Mesenteric fat pad (tissue), 1 donor: ENCODE results near the gene SS18. TPM values are rescaled to one million over a fixed set of nuclear protein-coding genes. Genes with fewer than 3 reads are reported as not detected.

Experiments
- DNase-seq: peaks from one replicate; pipeline ENCODE4 v3.0.0-alpha.2; 2020; ENCODE audit warnings: low spot score
- total RNA-seq: library from RNA; stranded (reverse); fragmentation: NEBNext Ultra II Directional; extraction: Animal tissue kit (Norgen Biotek cat#: 25700); gene quantifications from one replicate; pipeline ENCODE4 v1.2.1, GENCODE V29; 2021
- donor health status: DM: yes; HTN: yes; CAD: no.

SS18 gene
- total RNA-seq, 1 donor from 2014 or later: 69.9 TPM

GRCh38 chr18:26073758-26074157 lies 16.7 kb downstream of the SS18 start:
- DNase-seq: no peak

DNA sequence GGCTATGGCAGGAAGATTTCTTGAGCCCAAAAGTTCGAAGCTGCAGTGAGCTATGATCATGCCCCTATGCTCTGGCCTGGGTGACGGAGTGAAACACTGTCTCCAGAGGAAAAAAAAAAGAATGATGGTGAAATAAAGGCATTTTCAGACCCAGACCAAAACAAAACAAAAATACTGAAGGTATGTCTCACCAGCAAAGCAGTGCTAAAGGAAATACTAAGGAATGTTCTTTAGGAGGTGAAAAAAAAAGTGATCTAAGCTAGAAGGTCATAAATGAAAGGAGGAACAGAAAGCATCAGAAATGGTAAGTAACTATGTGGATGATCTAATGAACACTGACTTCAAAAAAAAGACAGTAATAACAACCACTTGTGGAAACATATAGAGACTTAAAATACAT lies 18.7 kb downstream of the SS18 start:
- no peak for DNase-seq

GRCh38 chr18:26071020-26071419 lies 19.4 kb downstream of the SS18 start:
- no peak for DNase-seq

DNA sequence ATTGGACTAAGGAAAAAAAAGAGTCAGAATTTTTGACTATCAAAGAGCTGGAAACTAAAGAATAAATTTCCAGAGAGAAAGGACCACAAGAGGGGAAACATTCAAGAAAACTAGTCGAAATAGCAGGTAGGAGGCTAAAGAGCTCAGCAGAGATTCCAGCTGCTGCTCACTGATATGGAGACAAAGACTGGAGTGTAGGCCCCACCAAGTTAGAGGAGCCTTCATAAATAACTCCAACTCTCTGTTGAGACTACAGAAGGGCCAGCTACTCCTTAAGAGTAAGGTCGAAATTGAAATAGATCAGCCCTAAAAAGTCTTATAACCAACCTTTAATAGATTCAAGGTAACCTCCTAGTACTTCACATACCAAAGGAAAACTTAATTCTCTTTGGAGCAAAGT lies 31.1 kb downstream of the SS18 start:
- no peak for DNase-seq

- DNase-seq: no peak
Measured at GRCh38 chr18:26057344-26057773, 33.1 kb downstream of the SS18 start.

- no peak for DNase-seq
Measured at GRCh38 chr18:26056291-26056690, 34.1 kb downstream of the SS18 start.

- no peak for DNase-seq
Measured at GRCh38 chr18:26052505-26052904, 37.9 kb downstream of the SS18 start.

GRCh38 chr18:26051843-26052242 lies 38.6 kb downstream of the SS18 start:
- DNase-seq: no peak

- DNase-seq: no peak
Measured at GRCh38 chr18:26046419-26047077, 43.9 kb downstream of the SS18 start.

DNA sequence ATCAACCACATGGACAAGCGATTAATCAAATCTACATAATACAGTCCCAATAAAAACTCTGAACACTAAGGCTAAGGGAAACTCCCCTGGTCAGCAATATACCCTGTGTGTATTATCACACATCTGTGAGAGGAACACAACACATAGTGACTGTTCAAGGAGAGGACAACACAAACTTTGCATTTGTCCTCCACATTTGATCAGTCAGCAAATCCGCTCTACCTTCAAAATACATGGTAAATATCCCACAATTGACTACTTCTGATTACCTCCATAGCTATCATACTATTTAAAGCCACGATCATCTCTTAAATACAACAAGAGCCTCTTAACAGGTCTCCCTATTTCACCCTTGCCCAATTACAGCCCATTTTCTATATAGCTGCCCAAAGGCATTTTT lies 45.6 kb downstream of the SS18 start:
- no peak for DNase-seq

- DNase-seq: no peak
Measured at GRCh38 chr18:26040051-26040656, 50.3 kb downstream of the SS18 start.

GRCh38 chr18:26039203-26039602 lies 51.2 kb downstream of the SS18 start:
- no peak for DNase-seq

DNA sequence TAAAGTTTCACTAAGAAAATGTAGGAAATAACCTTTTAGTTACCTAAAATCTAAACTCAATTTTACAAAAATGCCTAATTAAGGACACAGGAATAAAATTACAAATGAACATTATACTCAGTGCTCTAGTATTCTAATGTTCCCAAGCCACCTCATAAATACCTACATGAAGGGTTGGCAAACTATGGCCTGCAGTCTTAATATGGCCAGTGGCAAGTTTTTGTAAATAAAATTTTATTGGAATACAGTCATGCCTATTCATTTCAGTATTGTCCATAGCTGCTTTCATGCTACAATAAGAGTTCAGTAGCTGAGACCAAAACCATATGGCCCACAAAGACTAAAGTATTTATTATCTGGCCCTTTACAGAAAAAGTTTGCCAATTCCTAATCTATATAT lies 53.8 kb downstream of the SS18 start:
- no peak for DNase-seq

- DNase-seq: no peak
Measured at GRCh38 chr18:26034850-26035497, 55.4 kb downstream of the SS18 start.

- DNase-seq: no peak
Measured at GRCh38 chr18:26022585-26022984, 67.8 kb downstream of the SS18 start.

GRCh38 chr18:26021061-26021754 lies 69.2 kb downstream of the SS18 start:
- no peak for DNase-seq

GRCh38 chr18:26017929-26018328 lies 72.5 kb downstream of the SS18 start:
- no peak for DNase-seq

DNA sequence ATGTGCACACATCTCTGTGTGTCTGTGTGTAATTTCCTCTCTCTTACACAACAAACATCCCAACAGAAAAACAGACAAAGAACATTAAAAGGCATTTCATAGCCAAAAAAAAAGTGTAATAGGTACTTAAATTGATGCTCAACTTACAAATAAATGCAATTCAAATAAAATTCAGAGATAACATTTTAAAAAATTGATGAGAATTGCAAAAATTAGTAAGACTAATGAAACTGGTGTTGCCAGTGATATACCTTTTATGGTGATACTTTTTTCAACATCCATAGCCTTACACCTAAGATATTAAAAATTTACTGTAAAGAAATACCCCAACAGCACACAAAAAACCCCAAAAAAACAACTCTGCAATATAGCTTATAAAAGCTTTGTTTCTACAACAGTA lies 76.0 kb downstream of the SS18 start:
- no peak for DNase-seq

- DNase-seq: no peak
Measured at GRCh38 chr18:26008619-26009018, 81.8 kb downstream of the SS18 start.

DNA sequence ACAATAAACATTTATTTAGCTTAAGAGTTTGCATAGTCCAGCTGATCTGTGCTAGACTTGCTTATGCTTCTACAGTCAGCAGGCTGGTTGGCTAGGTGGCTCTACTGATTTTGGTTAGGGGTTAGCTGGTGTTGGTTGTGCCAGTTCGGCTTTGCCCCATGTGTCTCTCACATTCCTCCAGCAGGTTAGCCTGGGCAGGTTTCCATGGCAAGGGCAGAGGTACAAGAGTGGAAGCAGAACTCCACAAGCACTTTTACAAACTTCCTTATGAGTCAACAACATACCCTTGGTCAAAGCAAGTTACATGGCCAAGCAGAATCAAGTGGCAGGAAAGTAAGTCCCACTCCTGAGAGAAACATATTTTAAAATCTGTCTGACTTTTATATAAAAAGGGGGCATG lies 82.3 kb downstream of the SS18 start:
- no peak for DNase-seq

DNA sequence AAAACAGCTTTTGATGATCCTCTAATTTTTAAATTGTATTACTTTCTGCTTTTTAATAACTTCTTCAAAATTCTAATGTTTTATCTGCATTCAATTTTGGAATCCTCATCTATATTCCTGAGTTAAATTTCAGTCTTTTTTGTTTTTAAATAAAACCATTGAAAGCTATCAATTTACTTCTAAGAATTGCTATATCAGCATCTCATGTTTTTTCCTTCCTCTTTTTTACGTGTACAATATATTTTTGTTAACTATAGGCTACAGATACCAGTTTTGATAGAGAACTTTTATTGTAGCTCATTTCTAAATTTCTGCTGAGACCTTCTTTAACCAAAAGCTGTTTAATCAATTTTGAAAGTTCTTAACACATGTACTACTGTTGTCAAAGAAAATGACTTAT lies 84.5 kb downstream of the SS18 start:
- DNase-seq: no peak

DNA sequence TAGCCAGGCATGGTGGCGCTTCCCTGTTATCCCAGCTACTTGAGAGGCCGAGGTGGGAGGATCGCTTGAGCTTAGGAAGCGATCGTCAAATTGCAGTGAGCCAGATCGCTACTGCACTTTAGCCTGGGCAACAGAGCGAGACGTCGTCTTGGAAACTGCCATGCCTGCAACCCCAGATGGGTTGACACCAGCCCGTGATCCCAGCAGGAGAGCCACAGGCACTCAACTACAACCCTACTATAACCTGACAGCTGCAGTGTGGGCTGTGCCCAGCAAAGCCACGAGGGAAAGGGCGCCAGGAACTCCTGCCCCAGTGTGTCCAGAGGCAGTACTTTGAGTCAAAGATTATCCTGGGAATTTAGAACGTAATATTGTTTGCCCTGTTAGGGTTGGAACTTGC lies 85.6 kb downstream of the SS18 start:
- DNase-seq: no peak
